ENCODE measurements around the gene FLOT1. TPM values are rescaled to one million over a fixed set of nuclear protein-coding genes. Genes with fewer than 3 reads are reported as not detected.

Gene FLOT1
- total and polyA plus RNA-seq, 9 of the 15 experiments (the other 6 are each of a cell fraction or from before 2014, with no cell fraction given) = 11.7 to 149 (median 118) TPM

GRCh38 chr6:30769088-30769852 lies 26.8 kb upstream of the FLOT1 start (continued):
- no peak for TF ChIP-seq ATF2 (CRISPR knock-in tag; IDR thresholded peaks at IDR 0.05)
- TF ChIP-seq DLX4 (CRISPR knock-in tag; IDR thresholded peaks at IDR 0.05) = no peak
- TF ChIP-seq RBFOX2 (IDR thresholded peaks at IDR 0.05; ENCODE audit: low read depth, low read length) = peak; percentile 63
- no peak for TF ChIP-seq ETS2 (tag; IDR thresholded peaks at IDR 0.05; ENCODE audit: borderline replicate concordance, poor library complexity, severe bottlenecking)
- no peak for TF ChIP-seq ZBTB1 (CRISPR knock-in tag; IDR thresholded peaks at IDR 0.05; ENCODE audit: borderline replicate concordance, low read depth)
- TF ChIP-seq ZBTB34 (CRISPR knock-in tag; IDR thresholded peaks at IDR 0.05) = no peak
- no peak for TF ChIP-seq CBX2 (IDR thresholded peaks at IDR 0.05; ENCODE audit: insufficient read depth, low read length, poor library complexity, severe bottlenecking)
- TF ChIP-seq SIX5 (IDR thresholded peaks at IDR 0.05; ENCODE audit: borderline replicate concordance in 1 of 2, insufficient read depth in 1 of 2, low read depth in 1 of 2, low read length in 2 of 2) = no peak
- no peak for TF ChIP-seq USF2 (CRISPR knock-in tag; IDR thresholded peaks at IDR 0.05)
- TF ChIP-seq TRIM24 (IDR thresholded peaks at IDR 0.05) = peak; percentile 7 to 46; a peak in 3 of 4 replicates
- no peak for TF ChIP-seq KHSRP (IDR thresholded peaks at IDR 0.05)
- peak; percentile 73 for TF ChIP-seq KLF6 (CRISPR knock-in tag; IDR thresholded peaks at IDR 0.05; ENCODE audit: borderline replicate concordance)
- TF ChIP-seq TBP (optimal IDR thresholded peaks at IDR 0.05; ENCODE audit: low read depth, low read length) = peak; percentile 43
- TF ChIP-seq PCBP2 (IDR thresholded peaks at IDR 0.05; ENCODE audit: low read depth, low read length, poor library complexity, severe bottlenecking) = no peak
- no peak for TF ChIP-seq ELK3 (CRISPR knock-in tag; IDR thresholded peaks at IDR 0.05)
- TF ChIP-seq KAT7 (CRISPR knock-in tag; IDR thresholded peaks at IDR 0.05; ENCODE audit: borderline replicate concordance) = no peak
- no peak for TF ChIP-seq BDP1 (IDR thresholded peaks at IDR 0.05; ENCODE audit: insufficient read depth, insufficient read length)
- TF ChIP-seq WHSC1 (IDR thresholded peaks at IDR 0.05; ENCODE audit: low read length) = no peak
- peak; percentile 40; the same call in 1 of the 2 replicates for TF ChIP-seq ZNF134 (CRISPR knock-in tag; conservative IDR thresholded peaks at IDR 0.05)
- peak; percentile 87 for TF ChIP-seq VEZF1 (CRISPR knock-in tag; IDR thresholded peaks at IDR 0.05)
